Epithelial cell of proximal tubule (primary cell): ENCODE data around the gene L1CAM. TPM values are rescaled to one million over a fixed set of nuclear protein-coding genes. Genes with fewer than 3 reads are reported as not detected.

Experiments
- DNase-seq: peaks from one replicate; pipeline ENCODE4 v3.0.0-alpha.2; 2011; ENCODE audit warnings: low read depth
- H3K4me3 ChIP-seq: 2 replicates; pipeline ENCODE4 v1.5.1; 2011; ENCODE audit warnings: low read depth, mild to moderate bottlenecking, low read length
- CTCF ChIP-seq: conservative IDR thresholded peaks from 2 replicates; pipeline ENCODE4 v1.5.1; 2012; ENCODE audit warnings: low read depth, mild to moderate bottlenecking, low read length
- total RNA-seq: library from RNA; depleted of rRNA; stranded (reverse); fragments of >200 nt; gene quantifications from 2 replicates; pipeline ENCODE4 v1.2.3, GENCODE V29; 2015

The L1CAM gene
- total RNA-seq, 1 donor from 2014 or later: 62.1 TPM

GRCh38 chrX:153909024-153909979 lies 23.3 kb upstream of the L1CAM start:
- H3K4me3 ChIP-seq: no peak overlapping the region
- DNase-seq: no peak
- TF ChIP-seq CTCF: no peak

- H3K4me3 ChIP-seq: no peak overlapping the region
- no peak for DNase-seq
- no peak for TF ChIP-seq CTCF
Observed at GRCh38 chrX:153908219-153908860, 22.4 kb upstream of the L1CAM start.

GRCh38 chrX:153907456-153907855 lies 21.5 kb upstream of the L1CAM start:
- no peak for TF ChIP-seq CTCF
- no peak overlapping the region for H3K4me3 ChIP-seq
- DNase-seq: no peak

GRCh38 chrX:153906126-153906917 lies 20.3 kb upstream of the L1CAM start:
- H3K4me3 ChIP-seq: no peak overlapping the region
- no peak for DNase-seq
- TF ChIP-seq CTCF: no peak

- H3K4me3 ChIP-seq: no peak overlapping the region
- TF ChIP-seq CTCF: no peak
- DNase-seq: no peak
Observed at GRCh38 chrX:153905481-153906095, 19.6 kb upstream of the L1CAM start.
